PC-3 (cell line): ENCODE measurements around the gene GNL2. TPM values are rescaled to one million over a fixed set of nuclear protein-coding genes. Genes with fewer than 3 reads are reported as not detected.
"Not testable (repeated sequence)": the region's sequence is repeated elsewhere in the genome, so short reads cannot be mapped to it uniquely, and the experiment has no call there.

Experiments used
- ATAC-seq: fragments of 200-7000 bp; cut with Tn5 transposase; 2 replicates; pipeline ENCODE4 v1.9.1; 2020; ENCODE audit warnings: mild to moderate bottlenecking, moderate library complexity
- BruUV-seq: library from RNA; stranded (reverse); fragments of 400-500 nt; replicated peaks from 2 replicates; lab custom pipeline; 2021; lab: Mats Ljungman, UMichigan
- CTCF ChIA-PET: fragments of 300-600 bp; sonication (Branson Sonifier 250); formaldehyde crosslinking; loops from one replicate; lab custom pipeline; 2022; ENCODE audit warnings: antibody characterized with exemption; lab: Charles Lee
- POLR2A ChIA-PET: fragments of 300-600 bp; sonication (Branson Sonifier 250); formaldehyde crosslinking; loops from one replicate; lab custom pipeline; 2022; ENCODE audit warnings: antibody characterized with exemption; ENCODE audit not compliant: unreplicated experiment; lab: Charles Lee
- DNase-seq: peaks from one replicate; pipeline ENCODE4 v3.0.0-alpha.2; 2015
- H2AFZ ChIP-seq: fragments of 300-600 bp; sonication (generic); 2 replicates; pipeline ENCODE4 v1.6.0; 2016; ENCODE audit warnings: antibody characterized with exemption, low read length
- H3F3A ChIP-seq: fragments of 300-600 bp; sonication (generic); one replicate; pipeline ENCODE4 v1.6.0; 2017; ENCODE audit warnings: antibody characterized with exemption, low read length, control low read depth, mild to moderate bottlenecking; ENCODE audit not compliant: unreplicated experiment
- H3K27ac ChIP-seq: fragments of 300-600 bp; sonication (generic); 2 replicates; pipeline ENCODE4 v1.5.1; 2016; ENCODE audit warnings: mild to moderate bottlenecking, low read length
- H3K27me3 ChIP-seq: fragments of 300-600 bp; sonication (generic); 2 replicates; pipeline ENCODE4 v1.6.1; 2016; ENCODE audit warnings: low read length, mixed read lengths
- H3K36me3 ChIP-seq: fragments of 300-600 bp; sonication (generic); 2 replicates; pipeline ENCODE4 v1.6.1; 2016; ENCODE audit warnings: low read depth, mixed run types, low read length, mixed read lengths
- H3K4me1 ChIP-seq: fragments of 300-600 bp; sonication (generic); 2 replicates; pipeline ENCODE4 v1.5.1; 2016; ENCODE audit warnings: low read length; ENCODE audit not compliant: insufficient read depth
- H3K4me2 ChIP-seq: fragments of 300-600 bp; sonication (generic); 2 replicates; pipeline ENCODE4 v1.6.0; 2016; ENCODE audit warnings: low read length
- H3K4me3 ChIP-seq: fragments of 300-600 bp; sonication (generic); 2 replicates; pipeline ENCODE4 v1.5.1; 2016; ENCODE audit warnings: mild to moderate bottlenecking, low read length, mixed read lengths
- H3K79me2 ChIP-seq: fragments of 300-600 bp; sonication (generic); 2 replicates; pipeline ENCODE4 v1.6.1; 2017; ENCODE audit warnings: low read length, mixed read lengths
- H3K9ac ChIP-seq: fragments of 300-600 bp; sonication (generic); 2 replicates; pipeline ENCODE4 v1.6.0; 2016; ENCODE audit warnings: mild to moderate bottlenecking, low read length
- H3K9me2 ChIP-seq: fragments of 300-600 bp; sonication (generic); replicated peaks from 2 replicates; pipeline ENCODE4 v1.6.1; 2016; ENCODE audit warnings: mixed run types, low read length, mixed read lengths
- H3K9me3 ChIP-seq: fragments of 300-600 bp; sonication (generic); 2 replicates; pipeline ENCODE4 v1.6.1; 2016; ENCODE audit warnings: low read length, mixed read lengths
- H4K20me1 ChIP-seq: fragments of 300-600 bp; sonication (generic); 2 replicates; pipeline ENCODE4 v1.6.1; 2016; ENCODE audit warnings: low read length, mixed read lengths
- CTCF ChIP-seq: fragments of 300-600 bp; sonication (generic); conservative IDR thresholded peaks from 2 replicates; pipeline ENCODE4 v1.5.1; 2017; ENCODE audit warnings: antibody characterized with exemption, low read depth, mild to moderate bottlenecking, low read length
- EZH2 ChIP-seq: fragments of 300-600 bp; sonication (generic); IDR thresholded peaks from one replicate; pipeline ENCODE4 v1.6.1; 2017; ENCODE audit warnings: antibody characterized with exemption, mild to moderate bottlenecking, low read length; ENCODE audit not compliant: unreplicated experiment
- EZH2phosphoT487 ChIP-seq: fragments of 300-600 bp; sonication (generic); IDR thresholded peaks from 2 replicates; pipeline ENCODE4 v1.6.1; 2018; ENCODE audit warnings: mild to moderate bottlenecking, antibody characterized with exemption, low read length, borderline replicate concordance
- intact Hi-C: fragments of 100-400 bp; cut with micrococcal nuclease; formaldehyde crosslinking; loops from 2 replicates; pipeline ENCODE4 v1.9.0; 2023
- total RNA-seq: library from RNA; depleted of rRNA; stranded (reverse); fragments of >200 nt; gene quantifications from 2 replicates; pipeline ENCODE4 v1.2.3, GENCODE V29; 2014

The GNL2 gene
- total RNA-seq, 1 experiment from 2014 or later: 93.4 TPM

GRCh38 chr1:37533317-37534093 is 62.2 kb downstream of the GNL2 start:
- Histone ChIP-seq H3K36me3 (peaks cover 12% of the 10 kb centered on the region), H3F3A (peaks cover 7% of the 10 kb centered on the region), H3K27ac (peak overlapping the region; percentile 90), H3K9me3 (no peaks in the 10 kb centered on the region), H3K9ac (no peak overlapping the region), H3K9me2 (no peaks in the 10 kb centered on the region), H2AFZ (no peak overlapping the region), H3K4me1 (peaks cover 46% of the 10 kb centered on the region), H4K20me1 (no peaks in the 10 kb centered on the region), H3K4me3 (no peak overlapping the region), H3K4me2 (peak overlapping the region; percentile 68), H3K27me3 (no peaks in the 10 kb centered on the region), H3K79me2 (peaks cover 23% of the 10 kb centered on the region)
- intact Hi-C loops: loop anchor here (1.0 to 2.0 kb wide), 2 partner anchors 19 to 34 kb away; partner anchors contain the start of gene MEAF6
- no peak; the same call in 1 of the 2 replicates for ATAC-seq
- ChIA-PET CTCF (interaction anchor here (0.7 kb wide), 1 partner anchor 19 kb away, joined by 4 read pairs; the partner anchor contains the start of gene MEAF6), POLR2A (interaction anchor here (0.6 kb wide), 1 partner anchor 7 kb away, joined by 3 read pairs; no protein-coding TSS in a partner anchor)
- peak; percentile 37 for DNase-seq
- no peak for TF ChIP-seq EZH2phosphoT487
- no peak for TF ChIP-seq EZH2
- no peak for TF ChIP-seq CTCF
- no TSS peak for BruUV-seq

- not testable (repeated sequence) for DNase-seq
These were observed 63.1 kb downstream of the GNL2 start for GRCh38 chr1:37532418-37533156.

GRCh38 chr1:37529888-37530287 is 65.8 kb downstream of the GNL2 start:
- DNase-seq: peak; percentile 39
- H3K27me3 ChIP-seq, BruUV-seq, H3K9ac ChIP-seq, ATAC-seq, CTCF ChIA-PET, intact Hi-C loops, H2AFZ ChIP-seq, H3K79me2 ChIP-seq, H3K9me3 ChIP-seq, H3K4me3 ChIP-seq, POLR2A ChIA-PET, H4K20me1 ChIP-seq, H3K27ac ChIP-seq, H3K36me3 ChIP-seq, H3K9me2 ChIP-seq, H3K4me2 ChIP-seq, H3F3A ChIP-seq: not testable (repeated sequence)
- peaks cover 16% of the 10 kb centered on the region for H3K4me1 ChIP-seq

More at GRCh38 chr1:37532418-37533156, 63.1 kb downstream of the GNL2 start:
- H3K27me3 ChIP-seq, BruUV-seq, H3K9ac ChIP-seq, intact Hi-C loops, H3F3A ChIP-seq, H3K9me3 ChIP-seq, H3K4me2 ChIP-seq, H3K4me3 ChIP-seq, H3K27ac ChIP-seq, CTCF ChIA-PET, H3K36me3 ChIP-seq, ATAC-seq, H4K20me1 ChIP-seq, POLR2A ChIA-PET, H2AFZ ChIP-seq, H3K9me2 ChIP-seq: not testable (repeated sequence)
- Histone ChIP-seq H3K4me1 (peaks cover 41% of the 10 kb centered on the region), H3K79me2 (peaks cover 22% of the 10 kb centered on the region)
